WTC11 (cell line): ENCODE measurements around the gene SEMA6B. TPM values are rescaled to one million over a fixed set of nuclear protein-coding genes. Genes with fewer than 3 reads are reported as not detected.

Experiments
- ATAC-seq: fragments of 200-7000 bp; cut with Tn5 transposase; 2 replicates; pipeline ENCODE4 v1.10.0; 2021; ENCODE audit warnings: mild to moderate bottlenecking, moderate library complexity
- CTCF ChIA-PET: fragments of 300-600 bp; sonication (Branson Sonifier 250); formaldehyde crosslinking; loops from one replicate; lab custom pipeline; 2021; ENCODE audit warnings: antibody characterized with exemption; lab: Charles Lee
- POLR2A ChIA-PET: fragments of 350-600 bp; sonication (Branson Sonifier 250); formaldehyde crosslinking; loops from one replicate; lab custom pipeline; 2021; ENCODE audit warnings: antibody characterized with exemption; lab: Charles Lee
- DNase-seq: peaks from one replicate; pipeline ENCODE4 v3.0.0; 2021; ENCODE audit warnings: low spot score
- H3K27ac Mint-ChIP-seq: 2 replicates; pipeline ENCODE4 v1.8.0; 2021; ENCODE audit warnings: mixed read lengths
- H3K27me3 Mint-ChIP-seq: 2 replicates; pipeline ENCODE4 v1.8.0; 2021; ENCODE audit warnings: low read depth, mild to moderate bottlenecking, moderate library complexity, mixed read lengths
- H3K36me3 Mint-ChIP-seq: 2 replicates; pipeline ENCODE4 v1.8.0; 2021; ENCODE audit warnings: mixed read lengths
- H3K4me1 Mint-ChIP-seq: 2 replicates; pipeline ENCODE4 v1.8.0; 2022; ENCODE audit warnings: mixed read lengths
- H3K4me3 Mint-ChIP-seq: 2 replicates; pipeline ENCODE4 v1.8.0; 2021; ENCODE audit warnings: mild to moderate bottlenecking, moderate library complexity, mixed read lengths
- H3K9me3 Mint-ChIP-seq: 2 replicates; pipeline ENCODE4 v1.8.0; 2021; ENCODE audit warnings: mixed read lengths
- ESRRA ChIP-seq: sonication (generic); formaldehyde crosslinking; IDR thresholded peaks from 2 replicates; pipeline ENCODE4 v1.8.1; 2022; ENCODE audit warnings: mild to moderate bottlenecking, missing genetic modification reagents, borderline replicate concordance
- JUN ChIP-seq: sonication (generic); formaldehyde crosslinking; IDR thresholded peaks from 2 replicates; pipeline ENCODE4 v1.8.0; 2023; ENCODE audit warnings: mild to moderate bottlenecking, missing genetic modification reagents
- NFE2L1 ChIP-seq: sonication (generic); formaldehyde crosslinking; IDR thresholded peaks from 2 replicates; pipeline ENCODE4 v1.8.1; 2023; ENCODE audit warnings: missing genetic modification reagents
- OVOL2 ChIP-seq: fragments of 250-450 bp; sonication (Bioruptor Pico); IDR thresholded peaks from 2 replicates; pipeline ENCODE4 v1.9.0; 2021; ENCODE audit warnings: mild to moderate bottlenecking, borderline replicate concordance
- TEAD1 ChIP-seq: sonication (generic); formaldehyde crosslinking; IDR thresholded peaks from 2 replicates; pipeline ENCODE4 v1.8.0; 2022; ENCODE audit warnings: mild to moderate bottlenecking, missing genetic modification reagents
- ZNF138 ChIP-seq: sonication (generic); formaldehyde crosslinking; conservative IDR thresholded peaks from 2 replicates; pipeline ENCODE4 v1.8.1; 2022; ENCODE audit warnings: mild to moderate bottlenecking, moderate library complexity, missing genetic modification reagents
- ZNF423 ChIP-seq: fragments of 250-450 bp; sonication (Bioruptor Pico); IDR thresholded peaks from 2 replicates; pipeline ENCODE4 v2.1.2; 2022; ENCODE audit warnings: mild to moderate bottlenecking, moderate library complexity
- total RNA-seq: library from RNA; stranded (reverse); gene quantifications from 3 replicates; pipeline ENCODE4 v1.2.3, GENCODE V29; 2021
- TF ChIP-seq, protein P1 (sequence below): fragments of 250-450 bp; sonication (Bioruptor Pico); IDR thresholded peaks from 2 replicates; pipeline ENCODE4 v1.9.0; 2021; ENCODE audit warnings: mild to moderate bottlenecking
- TF ChIP-seq, protein P2 (sequence below): sonication (generic); formaldehyde crosslinking; IDR thresholded peaks from 2 replicates; pipeline ENCODE4 v1.8.0; 2022; ENCODE audit warnings: missing genetic modification reagents
- TF ChIP-seq, protein P3 (sequence below): sonication (generic); formaldehyde crosslinking; IDR thresholded peaks from 2 replicates; pipeline ENCODE4 v1.8.1; 2023; ENCODE audit warnings: mild to moderate bottlenecking, missing genetic modification reagents, moderate library complexity
- TF ChIP-seq, protein P4 (sequence below): fragments of 250-450 bp; sonication (Bioruptor Pico); IDR thresholded peaks from 2 replicates; pipeline ENCODE4 v2.1.2; 2022; ENCODE audit warnings: mild to moderate bottlenecking, moderate library complexity
- TF ChIP-seq, protein P5 (sequence below): sonication (generic); formaldehyde crosslinking; IDR thresholded peaks from 2 replicates; pipeline ENCODE4 v1.8.1; 2022; ENCODE audit warnings: low read depth, mild to moderate bottlenecking, moderate library complexity, missing genetic modification reagents, borderline replicate concordance
- TF ChIP-seq, protein P6 (sequence below): fragments of 250-450 bp; sonication (Bioruptor Pico); IDR thresholded peaks from 2 replicates; pipeline ENCODE4 v1.9.0; 2021; ENCODE audit warnings: mild to moderate bottlenecking
- TF ChIP-seq, protein P7 (sequence below): sonication (generic); formaldehyde crosslinking; IDR thresholded peaks from 2 replicates; pipeline ENCODE4 v1.8.0; 2023; ENCODE audit warnings: missing genetic modification reagents
- TF ChIP-seq, protein P8 (sequence below): sonication (generic); formaldehyde crosslinking; IDR thresholded peaks from 2 replicates; pipeline ENCODE4 v1.8.1; 2022; ENCODE audit warnings: mild to moderate bottlenecking, moderate library complexity, missing genetic modification reagents

The SEMA6B gene
- total RNA-seq, 1 experiment from 2014 or later: 45.1 TPM

DNA sequence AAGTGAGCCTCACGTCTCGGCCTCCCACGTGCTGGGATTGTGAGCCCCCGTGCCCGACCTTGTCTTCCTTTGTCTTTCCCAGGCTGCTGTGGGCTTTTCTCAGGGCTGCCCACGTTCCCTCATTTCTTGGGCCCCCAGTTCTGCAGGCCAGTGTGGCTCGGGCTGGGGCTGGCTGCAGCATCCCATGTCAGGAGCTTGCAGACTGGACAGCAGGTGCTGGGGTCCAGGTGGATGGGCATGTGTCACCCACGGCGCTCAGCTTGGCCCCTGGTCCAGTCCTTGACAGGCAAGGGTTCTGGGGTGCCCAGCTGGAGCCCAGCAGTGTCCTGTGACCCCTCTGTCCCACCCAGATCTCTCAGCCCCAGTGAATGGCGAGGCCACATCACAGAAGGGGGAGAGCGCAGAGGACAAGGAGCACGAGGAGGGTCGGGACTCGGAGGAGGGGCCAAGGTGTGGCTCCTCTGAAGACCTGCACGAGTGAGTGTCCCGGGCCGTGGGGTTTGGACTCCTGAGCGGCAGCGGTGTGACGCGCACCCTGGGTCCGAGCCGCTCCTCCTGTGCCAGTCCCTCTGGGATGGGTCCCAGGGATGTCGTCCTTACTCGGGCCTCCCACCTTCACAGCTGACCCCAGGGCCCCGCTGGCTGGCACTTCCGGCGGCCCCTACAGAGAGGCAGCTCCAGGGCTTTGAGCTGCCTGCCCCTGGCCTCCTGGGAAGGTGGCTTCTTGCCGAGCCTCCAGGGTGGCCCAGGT is 58.5 kb downstream of the SEMA6B start (continued):
- TF ChIP-seq, protein P1, sequence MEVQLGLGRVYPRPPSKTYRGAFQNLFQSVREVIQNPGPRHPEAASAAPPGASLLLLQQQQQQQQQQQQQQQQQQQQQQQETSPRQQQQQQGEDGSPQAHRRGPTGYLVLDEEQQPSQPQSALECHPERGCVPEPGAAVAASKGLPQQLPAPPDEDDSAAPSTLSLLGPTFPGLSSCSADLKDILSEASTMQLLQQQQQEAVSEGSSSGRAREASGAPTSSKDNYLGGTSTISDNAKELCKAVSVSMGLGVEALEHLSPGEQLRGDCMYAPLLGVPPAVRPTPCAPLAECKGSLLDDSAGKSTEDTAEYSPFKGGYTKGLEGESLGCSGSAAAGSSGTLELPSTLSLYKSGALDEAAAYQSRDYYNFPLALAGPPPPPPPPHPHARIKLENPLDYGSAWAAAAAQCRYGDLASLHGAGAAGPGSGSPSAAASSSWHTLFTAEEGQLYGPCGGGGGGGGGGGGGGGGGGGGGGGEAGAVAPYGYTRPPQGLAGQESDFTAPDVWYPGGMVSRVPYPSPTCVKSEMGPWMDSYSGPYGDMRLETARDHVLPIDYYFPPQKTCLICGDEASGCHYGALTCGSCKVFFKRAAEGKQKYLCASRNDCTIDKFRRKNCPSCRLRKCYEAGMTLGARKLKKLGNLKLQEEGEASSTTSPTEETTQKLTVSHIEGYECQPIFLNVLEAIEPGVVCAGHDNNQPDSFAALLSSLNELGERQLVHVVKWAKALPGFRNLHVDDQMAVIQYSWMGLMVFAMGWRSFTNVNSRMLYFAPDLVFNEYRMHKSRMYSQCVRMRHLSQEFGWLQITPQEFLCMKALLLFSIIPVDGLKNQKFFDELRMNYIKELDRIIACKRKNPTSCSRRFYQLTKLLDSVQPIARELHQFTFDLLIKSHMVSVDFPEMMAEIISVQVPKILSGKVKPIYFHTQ (CRISPR knock-in tag): no peak
- TF ChIP-seq ESRRA (CRISPR knock-in tag) (no peak), ZNF138 (no peak)
- TF ChIP-seq, protein P2, sequence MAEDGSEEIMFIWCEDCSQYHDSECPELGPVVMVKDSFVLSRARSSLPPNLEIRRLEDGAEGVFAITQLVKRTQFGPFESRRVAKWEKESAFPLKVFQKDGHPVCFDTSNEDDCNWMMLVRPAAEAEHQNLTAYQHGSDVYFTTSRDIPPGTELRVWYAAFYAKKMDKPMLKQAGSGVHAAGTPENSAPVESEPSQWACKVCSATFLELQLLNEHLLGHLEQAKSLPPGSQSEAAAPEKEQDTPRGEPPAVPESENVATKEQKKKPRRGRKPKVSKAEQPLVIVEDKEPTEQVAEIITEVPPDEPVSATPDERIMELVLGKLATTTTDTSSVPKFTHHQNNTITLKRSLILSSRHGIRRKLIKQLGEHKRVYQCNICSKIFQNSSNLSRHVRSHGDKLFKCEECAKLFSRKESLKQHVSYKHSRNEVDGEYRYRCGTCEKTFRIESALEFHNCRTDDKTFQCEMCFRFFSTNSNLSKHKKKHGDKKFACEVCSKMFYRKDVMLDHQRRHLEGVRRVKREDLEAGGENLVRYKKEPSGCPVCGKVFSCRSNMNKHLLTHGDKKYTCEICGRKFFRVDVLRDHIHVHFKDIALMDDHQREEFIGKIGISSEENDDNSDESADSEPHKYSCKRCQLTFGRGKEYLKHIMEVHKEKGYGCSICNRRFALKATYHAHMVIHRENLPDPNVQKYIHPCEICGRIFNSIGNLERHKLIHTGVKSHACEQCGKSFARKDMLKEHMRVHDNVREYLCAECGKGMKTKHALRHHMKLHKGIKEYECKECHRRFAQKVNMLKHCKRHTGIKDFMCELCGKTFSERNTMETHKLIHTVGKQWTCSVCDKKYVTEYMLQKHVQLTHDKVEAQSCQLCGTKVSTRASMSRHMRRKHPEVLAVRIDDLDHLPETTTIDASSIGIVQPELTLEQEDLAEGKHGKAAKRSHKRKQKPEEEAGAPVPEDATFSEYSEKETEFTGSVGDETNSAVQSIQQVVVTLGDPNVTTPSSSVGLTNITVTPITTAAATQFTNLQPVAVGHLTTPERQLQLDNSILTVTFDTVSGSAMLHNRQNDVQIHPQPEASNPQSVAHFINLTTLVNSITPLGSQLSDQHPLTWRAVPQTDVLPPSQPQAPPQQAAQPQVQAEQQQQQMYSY: no peak
- TF ChIP-seq, protein P3, sequence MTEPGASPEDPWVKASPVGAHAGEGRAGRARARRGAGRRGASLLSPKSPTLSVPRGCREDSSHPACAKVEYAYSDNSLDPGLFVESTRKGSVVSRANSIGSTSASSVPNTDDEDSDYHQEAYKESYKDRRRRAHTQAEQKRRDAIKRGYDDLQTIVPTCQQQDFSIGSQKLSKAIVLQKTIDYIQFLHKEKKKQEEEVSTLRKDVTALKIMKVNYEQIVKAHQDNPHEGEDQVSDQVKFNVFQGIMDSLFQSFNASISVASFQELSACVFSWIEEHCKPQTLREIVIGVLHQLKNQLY (CRISPR knock-in tag): no peak
- TF ChIP-seq, all 79 proteins: peak for 0

DNA sequence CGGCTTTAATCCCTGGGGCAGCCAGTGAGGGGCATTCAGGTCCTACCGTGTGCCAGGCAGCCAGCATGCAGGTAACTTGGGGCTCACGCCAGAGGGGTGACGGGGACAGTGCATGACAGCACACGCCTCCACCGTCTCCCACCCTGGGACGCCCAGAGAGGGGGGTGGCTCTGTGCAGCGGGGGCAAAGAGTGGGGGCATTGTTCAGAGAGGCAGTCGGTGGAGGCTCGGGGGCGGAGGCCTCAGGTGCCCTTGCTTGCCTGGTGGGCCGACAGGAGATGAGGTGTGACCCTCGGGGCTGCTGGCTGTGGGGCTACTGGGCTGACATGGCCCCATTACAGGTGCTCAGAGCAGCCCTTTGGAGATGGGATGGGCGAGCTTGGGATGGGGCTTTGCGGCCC is 59.6 kb downstream of the SEMA6B start:
- no peak for ATAC-seq
- CTCF ChIA-PET: interaction anchor here (0.7 to 6.7 kb wide), 4 partner anchors 24 to 136 kb away, joined by 3 to 38 read pairs (median 5); no protein-coding TSS in a partner anchor
- H3K27ac Mint-ChIP-seq: no peak overlapping the region
- TF ChIP-seq TEAD1 (CRISPR knock-in tag): no peak
- no peak for TF ChIP-seq ZNF423
- TF ChIP-seq, all 79 proteins: peak for 0
- H3K4me3 Mint-ChIP-seq: no peak overlapping the region
- no peaks in the 10 kb centered on the region for H3K27me3 Mint-ChIP-seq
- H3K36me3 Mint-ChIP-seq: peaks cover 10% of the 10 kb centered on the region
- H3K4me1 Mint-ChIP-seq: no peaks in the 10 kb centered on the region
- DNase-seq: no peak
- POLR2A ChIA-PET: no interaction called here
- H3K9me3 Mint-ChIP-seq: no peaks in the 10 kb centered on the region

DNA sequence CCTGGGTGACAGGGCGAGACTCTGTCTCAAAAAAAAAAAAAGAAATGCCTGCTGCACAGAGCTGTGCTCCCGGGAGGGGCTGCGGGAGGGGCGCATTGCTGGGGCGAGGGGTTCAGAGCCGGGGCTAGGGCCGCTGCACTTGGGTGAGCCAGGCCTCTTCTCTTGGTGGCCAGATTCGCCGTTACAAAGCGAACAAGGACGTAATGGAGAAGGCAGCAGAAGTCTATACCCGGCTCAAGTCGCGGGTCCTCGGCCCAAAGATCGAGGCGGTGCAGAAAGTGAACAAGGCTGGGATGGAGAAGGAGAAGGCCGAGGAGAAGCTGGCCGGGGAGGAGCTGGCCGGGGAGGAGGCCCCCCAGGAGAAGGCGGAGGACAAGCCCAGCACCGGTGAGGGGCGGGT is 60.2 kb downstream of the SEMA6B start:
- Mint-ChIP-seq H3K27ac (no peak overlapping the region), H3K4me3 (no peak overlapping the region), H3K27me3 (no peaks in the 10 kb centered on the region), H3K9me3 (no peaks in the 10 kb centered on the region), H3K36me3 (peaks cover 13% of the 10 kb centered on the region), H3K4me1 (no peaks in the 10 kb centered on the region)
- ChIA-PET CTCF (interaction anchor here (1.0 to 6.7 kb wide), 3 partner anchors 25 to 137 kb away, joined by 4 to 38 read pairs (median 6); no protein-coding TSS in a partner anchor), POLR2A (no interaction called here)
- ATAC-seq (no peak), DNase-seq (no peak)
- TF ChIP-seq ZNF423: no peak

DNA sequence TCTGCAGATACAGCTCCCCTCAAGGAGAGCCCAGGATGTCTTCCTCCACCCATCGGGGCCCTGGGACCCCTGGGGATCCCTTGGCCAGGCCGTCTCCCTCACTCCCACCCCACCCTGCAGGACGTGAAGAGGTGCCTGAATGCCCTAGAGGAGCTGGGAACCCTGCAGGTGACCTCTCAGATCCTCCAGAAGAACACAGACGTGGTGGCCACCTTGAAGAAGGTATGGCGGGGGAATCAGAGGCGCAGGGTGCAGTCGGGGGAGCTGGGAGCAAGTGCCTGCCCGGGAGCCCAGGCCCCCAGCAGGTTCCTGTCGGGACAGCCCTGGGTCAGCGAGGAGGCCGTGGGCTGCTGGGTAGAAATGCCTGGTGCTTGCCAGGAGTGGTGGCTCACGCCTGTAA is 60.8 kb downstream of the SEMA6B start:
- Mint-ChIP-seq H3K27me3 (no peaks in the 10 kb centered on the region), H3K36me3 (peaks cover 13% of the 10 kb centered on the region), H3K4me3 (no peak overlapping the region), H3K9me3 (no peaks in the 10 kb centered on the region), H3K27ac (no peak overlapping the region), H3K4me1 (no peaks in the 10 kb centered on the region)
- DNase-seq: no peak
- CTCF ChIA-PET: interaction anchor here (1.6 to 6.7 kb wide), 3 partner anchors 26 to 232 kb away, joined by 3 to 38 read pairs (median 4); no protein-coding TSS in a partner anchor
- POLR2A ChIA-PET: no interaction called here
- no peak for ATAC-seq
- TF ChIP-seq OVOL2 (CRISPR knock-in tag) (no peak), NFE2L1 (CRISPR knock-in tag) (no peak), JUN (CRISPR knock-in tag) (no peak)
- TF ChIP-seq, protein P3 (CRISPR knock-in tag): no peak
- TF ChIP-seq, protein P4, sequence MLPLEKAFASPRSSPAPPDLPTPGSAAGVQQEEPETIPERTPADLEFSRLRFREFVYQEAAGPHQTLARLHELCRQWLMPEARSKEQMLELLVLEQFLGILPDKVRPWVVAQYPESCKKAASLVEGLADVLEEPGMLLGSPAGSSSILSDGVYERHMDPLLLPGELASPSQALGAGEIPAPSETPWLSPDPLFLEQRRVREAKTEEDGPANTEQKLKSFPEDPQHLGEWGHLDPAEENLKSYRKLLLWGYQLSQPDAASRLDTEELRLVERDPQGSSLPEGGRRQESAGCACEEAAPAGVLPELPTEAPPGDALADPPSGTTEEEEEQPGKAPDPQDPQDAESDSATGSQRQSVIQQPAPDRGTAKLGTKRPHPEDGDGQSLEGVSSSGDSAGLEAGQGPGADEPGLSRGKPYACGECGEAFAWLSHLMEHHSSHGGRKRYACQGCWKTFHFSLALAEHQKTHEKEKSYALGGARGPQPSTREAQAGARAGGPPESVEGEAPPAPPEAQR (CRISPR knock-in tag): no peak
- TF ChIP-seq, protein P5, sequence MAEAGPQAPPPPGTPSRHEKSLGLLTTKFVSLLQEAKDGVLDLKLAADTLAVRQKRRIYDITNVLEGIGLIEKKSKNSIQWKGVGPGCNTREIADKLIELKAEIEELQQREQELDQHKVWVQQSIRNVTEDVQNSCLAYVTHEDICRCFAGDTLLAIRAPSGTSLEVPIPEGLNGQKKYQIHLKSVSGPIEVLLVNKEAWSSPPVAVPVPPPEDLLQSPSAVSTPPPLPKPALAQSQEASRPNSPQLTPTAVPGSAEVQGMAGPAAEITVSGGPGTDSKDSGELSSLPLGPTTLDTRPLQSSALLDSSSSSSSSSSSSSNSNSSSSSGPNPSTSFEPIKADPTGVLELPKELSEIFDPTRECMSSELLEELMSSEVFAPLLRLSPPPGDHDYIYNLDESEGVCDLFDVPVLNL (CRISPR knock-in tag): no peak
- TF ChIP-seq, protein P6, sequence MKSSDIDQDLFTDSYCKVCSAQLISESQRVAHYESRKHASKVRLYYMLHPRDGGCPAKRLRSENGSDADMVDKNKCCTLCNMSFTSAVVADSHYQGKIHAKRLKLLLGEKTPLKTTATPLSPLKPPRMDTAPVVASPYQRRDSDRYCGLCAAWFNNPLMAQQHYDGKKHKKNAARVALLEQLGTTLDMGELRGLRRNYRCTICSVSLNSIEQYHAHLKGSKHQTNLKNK (CRISPR knock-in tag): no peak
- TF ChIP-seq, protein P7, sequence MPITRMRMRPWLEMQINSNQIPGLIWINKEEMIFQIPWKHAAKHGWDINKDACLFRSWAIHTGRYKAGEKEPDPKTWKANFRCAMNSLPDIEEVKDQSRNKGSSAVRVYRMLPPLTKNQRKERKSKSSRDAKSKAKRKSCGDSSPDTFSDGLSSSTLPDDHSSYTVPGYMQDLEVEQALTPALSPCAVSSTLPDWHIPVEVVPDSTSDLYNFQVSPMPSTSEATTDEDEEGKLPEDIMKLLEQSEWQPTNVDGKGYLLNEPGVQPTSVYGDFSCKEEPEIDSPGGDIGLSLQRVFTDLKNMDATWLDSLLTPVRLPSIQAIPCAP (CRISPR knock-in tag): no peak
- TF ChIP-seq, protein P8, sequence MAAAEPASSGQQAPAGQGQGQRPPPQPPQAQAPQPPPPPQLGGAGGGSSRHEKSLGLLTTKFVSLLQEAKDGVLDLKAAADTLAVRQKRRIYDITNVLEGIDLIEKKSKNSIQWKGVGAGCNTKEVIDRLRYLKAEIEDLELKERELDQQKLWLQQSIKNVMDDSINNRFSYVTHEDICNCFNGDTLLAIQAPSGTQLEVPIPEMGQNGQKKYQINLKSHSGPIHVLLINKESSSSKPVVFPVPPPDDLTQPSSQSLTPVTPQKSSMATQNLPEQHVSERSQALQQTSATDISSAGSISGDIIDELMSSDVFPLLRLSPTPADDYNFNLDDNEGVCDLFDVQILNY (CRISPR knock-in tag): no peak
